Measurements from ENCODE around the gene NCBP3. TPM values are rescaled to one million over a fixed set of nuclear protein-coding genes. Genes with fewer than 3 reads are reported as not detected.

Gene NCBP3
- total and polyA plus RNA-seq, 8 donors = 7.6 to 40.6 (median 23.6) TPM

DNA sequence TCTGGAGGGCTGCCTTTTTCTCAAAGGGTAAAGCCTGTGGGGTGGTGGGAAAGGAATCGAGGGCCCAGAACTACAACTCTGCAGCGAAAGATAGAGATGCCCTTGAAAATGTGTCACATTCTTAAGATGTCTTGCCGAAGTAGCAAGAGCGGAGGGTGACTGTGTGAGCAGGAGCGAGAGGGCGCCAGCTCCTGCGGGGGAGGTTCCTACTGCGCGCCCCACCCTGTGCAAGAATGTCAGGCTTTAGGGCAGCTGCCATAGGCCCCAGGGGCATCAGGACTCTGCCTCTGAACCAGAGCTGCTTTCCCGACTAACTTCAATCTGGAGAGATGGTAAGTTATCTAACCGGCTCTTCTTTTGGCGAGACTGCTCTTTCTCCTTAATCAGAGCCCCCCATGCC lies 33.3 kb downstream of the NCBP3 start:
- DNase-seq = no peak
- 90 to 94% (median 92%) methylated on average over 12 of the region's 12 CpGs for WGBS, 5 donors
- H3K4me3 ChIP-seq = no peak overlapping the region
- no peak overlapping the region for H3K27ac ChIP-seq
- no peak for TF ChIP-seq POLR2AphosphoS5 (IDR thresholded peaks at IDR 0.05)
- no peak for TF ChIP-seq POLR2A (IDR thresholded peaks at IDR 0.05)
- no peak for TF ChIP-seq EP300 (IDR thresholded peaks at IDR 0.05)
- TF ChIP-seq, protein P1, sequence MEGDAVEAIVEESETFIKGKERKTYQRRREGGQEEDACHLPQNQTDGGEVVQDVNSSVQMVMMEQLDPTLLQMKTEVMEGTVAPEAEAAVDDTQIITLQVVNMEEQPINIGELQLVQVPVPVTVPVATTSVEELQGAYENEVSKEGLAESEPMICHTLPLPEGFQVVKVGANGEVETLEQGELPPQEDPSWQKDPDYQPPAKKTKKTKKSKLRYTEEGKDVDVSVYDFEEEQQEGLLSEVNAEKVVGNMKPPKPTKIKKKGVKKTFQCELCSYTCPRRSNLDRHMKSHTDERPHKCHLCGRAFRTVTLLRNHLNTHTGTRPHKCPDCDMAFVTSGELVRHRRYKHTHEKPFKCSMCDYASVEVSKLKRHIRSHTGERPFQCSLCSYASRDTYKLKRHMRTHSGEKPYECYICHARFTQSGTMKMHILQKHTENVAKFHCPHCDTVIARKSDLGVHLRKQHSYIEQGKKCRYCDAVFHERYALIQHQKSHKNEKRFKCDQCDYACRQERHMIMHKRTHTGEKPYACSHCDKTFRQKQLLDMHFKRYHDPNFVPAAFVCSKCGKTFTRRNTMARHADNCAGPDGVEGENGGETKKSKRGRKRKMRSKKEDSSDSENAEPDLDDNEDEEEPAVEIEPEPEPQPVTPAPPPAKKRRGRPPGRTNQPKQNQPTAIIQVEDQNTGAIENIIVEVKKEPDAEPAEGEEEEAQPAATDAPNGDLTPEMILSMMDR (IDR thresholded peaks at IDR 0.05) = no peak
- intact Hi-C loops (cut with DNase I; ENCODE audit: low total_unique reads) = no loop called here
- no peaks in the 10 kb centered on the region for H3K9me3 ChIP-seq
- H3K27me3 ChIP-seq = no peaks in the 10 kb centered on the region
- peaks cover 75 to 100% (median 100%) of the 10 kb centered on the region in 4 donors for H3K36me3 ChIP-seq
- no peaks in the 10 kb centered on the region for H3K4me1 ChIP-seq

DNA sequence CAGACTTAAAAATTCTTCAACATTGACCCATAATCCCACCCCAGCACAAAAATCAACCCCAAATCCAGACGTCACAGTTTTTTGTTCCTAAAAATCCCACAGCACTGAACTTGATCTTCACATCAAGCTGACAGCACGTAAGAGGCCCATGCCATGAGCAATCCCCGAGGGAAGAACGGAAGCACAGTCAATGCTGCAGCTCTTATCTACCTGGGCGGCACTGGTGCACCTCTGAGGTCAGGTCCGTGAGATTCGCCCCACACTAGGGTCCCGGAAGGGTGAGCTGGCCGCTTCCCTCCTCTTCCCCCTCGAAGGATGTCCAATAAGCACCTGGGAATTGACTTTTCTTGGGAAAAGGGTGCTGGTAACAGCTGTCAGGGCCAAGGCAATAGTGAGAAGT lies 33.8 kb downstream of the NCBP3 start:
- Histone ChIP-seq H3K36me3 (peaks cover 70 to 100% (median 100%) of the 10 kb centered on the region in 4 donors), H3K4me3 (no peak overlapping the region), H3K27me3 (no peaks in the 10 kb centered on the region), H3K4me1 (no peaks in the 10 kb centered on the region), H3K9me3 (no peaks in the 10 kb centered on the region), H3K27ac (no peak overlapping the region)
- no peak for DNase-seq
- 79 to 86% (median 84%) methylated on average over 10 of the region's 10 CpGs for WGBS, 5 donors
- no peak for TF ChIP-seq EP300 (IDR thresholded peaks at IDR 0.05)
- no peak for TF ChIP-seq POLR2A (IDR thresholded peaks at IDR 0.05)
- TF ChIP-seq, protein P1 (IDR thresholded peaks at IDR 0.05) = no peak
- intact Hi-C loops (cut with DNase I; ENCODE audit: low total_unique reads) = no loop called here

- Histone ChIP-seq H3K27me3 (no peaks in the 10 kb centered on the region), H3K4me3 (no peak overlapping the region), H3K36me3 (peaks cover 48 to 97% (median 95%) of the 10 kb centered on the region in 4 donors), H3K9me3 (no peaks in the 10 kb centered on the region), H3K4me1 (no peaks in the 10 kb centered on the region), H3K27ac (no peak overlapping the region)
- TF ChIP-seq EP300 (IDR thresholded peaks at IDR 0.05) = no peak
- TF ChIP-seq, protein P1 (IDR thresholded peaks at IDR 0.05) = no peak
- no peak for TF ChIP-seq POLR2A (IDR thresholded peaks at IDR 0.05)
- TF ChIP-seq POLR2AphosphoS5 (IDR thresholded peaks at IDR 0.05) = no peak
- DNase-seq = no peak
- intact Hi-C loops (cut with DNase I; ENCODE audit: low total_unique reads) = no loop called here
- 88 to 94% (median 91%) methylated on average over 4 of the region's 4 CpGs for WGBS, 5 donors
Measured at GRCh38 chr17:3810019-3810418, 36.0 kb downstream of the NCBP3 start.

DNA sequence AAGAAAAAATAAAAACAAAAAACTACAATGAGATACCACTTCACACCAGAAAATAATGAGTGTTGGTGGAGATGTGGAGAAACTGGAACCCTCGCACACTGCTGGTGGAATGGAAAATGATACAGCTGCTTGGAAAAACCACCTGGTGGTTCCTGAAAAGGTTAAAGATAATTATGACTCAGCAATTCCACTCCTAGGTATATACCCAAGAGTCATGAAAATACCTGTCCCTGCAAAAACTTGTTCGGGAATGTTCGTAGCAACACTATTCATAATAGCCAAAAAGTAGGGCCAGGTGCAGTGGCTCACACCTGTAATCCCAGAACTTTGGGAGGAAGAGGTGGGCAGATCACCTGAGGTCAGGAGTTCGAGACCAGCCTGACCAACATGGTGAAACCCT lies 36.9 kb downstream of the NCBP3 start:
- intact Hi-C loops (cut with DNase I; ENCODE audit: low total_unique reads) = no loop called here
- Histone ChIP-seq H3K27me3 (no peaks in the 10 kb centered on the region), H3K27ac (no peak overlapping the region), H3K36me3 (peaks cover 41 to 89% (median 86%) of the 10 kb centered on the region in 4 donors), H3K4me1 (peaks cover 0 to 3% (median under 1%) of the 10 kb centered on the region in 4 donors), H3K9me3 (no peaks in the 10 kb centered on the region), H3K4me3 (no peak overlapping the region)
- 89 to 95% (median 93%) methylated on average over 4 of the region's 4 CpGs for WGBS, 5 donors
- DNase-seq = no peak
- TF ChIP-seq EP300 (IDR thresholded peaks at IDR 0.05) (no peak), POLR2AphosphoS5 (IDR thresholded peaks at IDR 0.05) (no peak), POLR2A (IDR thresholded peaks at IDR 0.05) (no peak)
- TF ChIP-seq, protein P1 (IDR thresholded peaks at IDR 0.05) = no peak
